K562 (cell line): Measurements from ENCODE around the gene ST6GAL1. TPM values are rescaled to one million over a fixed set of nuclear protein-coding genes. Genes with fewer than 3 reads are reported as not detected.

ENCODE experiments used
- CTBP1 ChIP-seq: fragments of 450-650 bp; IDR thresholded peaks from 2 replicates; pipeline ENCODE4 v1.6.1; 2016; ENCODE audit warnings: borderline replicate concordance
- DPF2 ChIP-seq: fragments of 450-650 bp; IDR thresholded peaks from 2 replicates; pipeline ENCODE4 v1.6.1; 2016
- FOSL1 ChIP-seq: fragments of 200-800 bp; sonication (Bioruptor generic); conservative IDR thresholded peaks from 2 replicates; pipeline ENCODE4 v1.6.1; 2016; ENCODE audit warnings: missing genetic modification characterization, missing compliant biosample characterization
- FOXJ2 ChIP-seq: fragments of 200-800 bp; sonication (Bioruptor generic); IDR thresholded peaks from 2 replicates; pipeline ENCODE4 v1.6.1; 2016; ENCODE audit warnings: missing genetic modification characterization, missing compliant biosample characterization
- FOXJ3 ChIP-seq: sonication (generic); formaldehyde crosslinking; IDR thresholded peaks from 2 replicates; pipeline ENCODE4 v1.4.0; 2020; ENCODE audit warnings: mild to moderate bottlenecking, missing genetic modification reagents
- ID3 ChIP-seq, 2 experiments: fragments of 250-450 bp in 1 of 2; fragments of 450-650 bp in 1 of 2; sonication (Bioruptor Pico) in 1 of 2; IDR thresholded peaks; 2 replicates each; pipeline versions ENCODE4 v1.6.1 to v1.8.0; 2016 to 2021; ENCODE audit warnings: mild to moderate bottlenecking in 2 of 2, moderate library complexity in 2 of 2, missing compliant biosample characterization in 1 of 2, missing genetic modification characterization in 1 of 2
- IRF2 ChIP-seq: sonication (generic); formaldehyde crosslinking; IDR thresholded peaks from 2 replicates; pipeline ENCODE4 v1.8.1; 2022; ENCODE audit warnings: mild to moderate bottlenecking, missing genetic modification reagents
- JUND ChIP-seq, 2 experiments: IDR thresholded peaks; 2 replicates in 1 of 2; 3 replicates in 1 of 2; pipeline ENCODE4 v1.6.1; 2011; ENCODE audit warnings: borderline replicate concordance in 2 of 2, low read depth in 2 of 2, low read length in 2 of 2, improper control_type of control experiment in 1 of 2, missing biosample characterization in 1 of 2, missing genetic modification characterization in 1 of 2, missing genetic modification reagents in 1 of 2
- NR2C1 ChIP-seq, 2 experiments: fragments of 450-650 bp; IDR thresholded peaks; 2 replicates each; pipeline ENCODE4 v1.6.1; 2017; ENCODE audit warnings: mild to moderate bottlenecking in 2 of 2, antibody characterized with exemption in 1 of 2, inconsistent platforms in 1 of 2, missing compliant biosample characterization in 1 of 2, missing genetic modification characterization in 1 of 2
- RFX1 ChIP-seq: fragments of 450-650 bp; IDR thresholded peaks from 2 replicates; pipeline ENCODE4 v1.6.1; 2016; ENCODE audit warnings: mild to moderate bottlenecking, moderate library complexity
- SMARCA4 ChIP-seq: fragments of 450-650 bp; IDR thresholded peaks from 2 replicates; pipeline ENCODE4 v1.6.1; 2016
- TCF3 ChIP-seq: sonication (generic); formaldehyde crosslinking; IDR thresholded peaks from 2 replicates; pipeline ENCODE4 v1.4.0; 2020; ENCODE audit warnings: mild to moderate bottlenecking, missing genetic modification reagents
- TEAD4 ChIP-seq, 2 experiments: sonication (generic) in 1 of 2; formaldehyde crosslinking in 1 of 2; IDR thresholded peaks; 2 replicates each; pipeline versions ENCODE4 v1.6.1 to v1.8.0; 2012 to 2022; ENCODE audit warnings: borderline replicate concordance in 1 of 2, inconsistent platforms in 1 of 2, low read length in 1 of 2, mild to moderate bottlenecking in 1 of 2, missing genetic modification reagents in 1 of 2
- TRIM24 ChIP-seq, 2 experiments: fragments of 450-650 bp; IDR thresholded peaks; 2 replicates each; pipeline ENCODE4 v1.6.1; 2016
- ZNF124 ChIP-seq: sonication (generic); formaldehyde crosslinking; IDR thresholded peaks from 2 replicates; pipeline ENCODE4 v1.8.1; 2022; ENCODE audit warnings: missing genetic modification reagents
- polyA plus RNA-seq, 8 experiments: library from polyadenylated mRNA; depleted of rRNA in 4 of 8; stranded (reverse) in 5 of 8; unstranded in 3 of 8; fragments of >200 nt; fragmentation: Nextera tagmentation in 2 of 8; fragmentation: Illumina TruSeq in 1 of 8; extraction: Ambion mirVana in 2 of 8; extraction: Trizol in 1 of 8; gene quantifications; 2 replicates each; pipeline versions ENCODE4 v1.2.1 to v1.2.3, GENCODE V29; 2011 to 2014; ENCODE audit warnings: inconsistent platforms in 1 of 8, missing spikeins in 1 of 8
- total RNA-seq, 7 experiments: library from RNA; depleted of rRNA in 6 of 7; stranded (reverse); fragments of >200 nt in 6 of 7; fragmentation: Illumina TruSeq in 2 of 7; extraction: Trizol in 2 of 7; gene quantifications; 2 replicates each; pipeline versions ENCODE4 v1.2.1 to v1.2.3, GENCODE V29; 2011 to 2021; ENCODE audit warnings: low replicate concordance in 1 of 7
- TF ChIP-seq, protein P1 (sequence below), 2 experiments: fragments of 200-800 bp in 1 of 2; sonication (Bioruptor generic) in 1 of 2; sonication (generic) in 1 of 2; formaldehyde crosslinking in 1 of 2; IDR thresholded peaks in 1 of 2; conservative IDR thresholded peaks in 1 of 2; 2 replicates each; pipeline versions ENCODE4 v1.5.0 to v1.6.1; 2016 to 2020; ENCODE audit warnings: missing compliant biosample characterization in 1 of 2, missing genetic modification characterization in 1 of 2, missing genetic modification reagents in 1 of 2
- TF ChIP-seq, protein P2 (sequence below), 2 experiments: fragments of 450-650 bp; IDR thresholded peaks; 2 replicates each; pipeline ENCODE4 v1.6.1; 2018; ENCODE audit warnings: mild to moderate bottlenecking in 2 of 2, low read depth in 1 of 2; ENCODE audit not compliant: partially characterized antibody in 2 of 2

ST6GAL1 gene
- total and polyA plus RNA-seq, 9 of the 15 experiments (the other 6 are each of a cell fraction or from before 2014, with no cell fraction given), result 31.9 to 145 (median 71.0) TPM

GRCh38 chr3:187098923-187099512 lies 168.7 kb downstream of the ST6GAL1 start (continued):
- TF ChIP-seq, protein P1, sequence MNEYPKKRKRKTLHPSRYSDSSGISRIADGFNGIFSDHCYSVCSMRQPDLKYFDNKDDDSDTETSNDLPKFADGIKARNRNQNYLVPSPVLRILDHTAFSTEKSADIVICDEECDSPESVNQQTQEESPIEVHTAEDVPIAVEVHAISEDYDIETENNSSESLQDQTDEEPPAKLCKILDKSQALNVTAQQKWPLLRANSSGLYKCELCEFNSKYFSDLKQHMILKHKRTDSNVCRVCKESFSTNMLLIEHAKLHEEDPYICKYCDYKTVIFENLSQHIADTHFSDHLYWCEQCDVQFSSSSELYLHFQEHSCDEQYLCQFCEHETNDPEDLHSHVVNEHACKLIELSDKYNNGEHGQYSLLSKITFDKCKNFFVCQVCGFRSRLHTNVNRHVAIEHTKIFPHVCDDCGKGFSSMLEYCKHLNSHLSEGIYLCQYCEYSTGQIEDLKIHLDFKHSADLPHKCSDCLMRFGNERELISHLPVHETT (CRISPR knock-in tag; conservative IDR thresholded peaks at IDR 0.05 in 1 of 2, IDR thresholded peaks at IDR 0.05 in 1 of 2), result 0 out of 4 replicates have a peak, but pooled peaks of 1 of the 2 experiments have one; percentile 25
- TF ChIP-seq CTBP1 (peak; percentile 77), TCF3 (peak; percentile 66), RFX1 (no peak), IRF2 (CRISPR knock-in tag) (no peak), FOXJ2 (0 out of 2 replicates have a peak, but pooled peaks have one; percentile 23), ZNF124 (no peak), DPF2 (peak; percentile 89), SMARCA4 (peak; percentile 95), TRIM24 (IDR thresholded peaks at IDR 0.05) (peak; percentile 73 to 90), JUND (IDR thresholded peaks at IDR 0.05; ENCODE audit: borderline replicate concordance, low read depth, low read length) (peak; percentile 94), JUND (tag; IDR thresholded peaks at IDR 0.05; ENCODE audit: borderline replicate concordance, low read depth, low read length) (peak; percentile 96), FOSL1 (peak; percentile 99), TEAD4 (IDR thresholded peaks at IDR 0.05; ENCODE audit: low read length) (peak; percentile 67; the same call in 1 of the 2 replicates), TEAD4 (CRISPR knock-in tag; IDR thresholded peaks at IDR 0.05; ENCODE audit: borderline replicate concordance) (no peak), NR2C1 (IDR thresholded peaks at IDR 0.05) (0 out of 2 replicates have a peak, but pooled peaks have one; percentile 2), NR2C1 (tag; IDR thresholded peaks at IDR 0.05) (no peak), FOXJ3 (CRISPR knock-in tag) (0 out of 2 replicates have a peak, but pooled peaks have one; percentile 7), ID3 (CRISPR knock-in tag; IDR thresholded peaks at IDR 0.05) (no peak), ID3 (tag; IDR thresholded peaks at IDR 0.05) (no peak)
- TF ChIP-seq, protein P2, sequence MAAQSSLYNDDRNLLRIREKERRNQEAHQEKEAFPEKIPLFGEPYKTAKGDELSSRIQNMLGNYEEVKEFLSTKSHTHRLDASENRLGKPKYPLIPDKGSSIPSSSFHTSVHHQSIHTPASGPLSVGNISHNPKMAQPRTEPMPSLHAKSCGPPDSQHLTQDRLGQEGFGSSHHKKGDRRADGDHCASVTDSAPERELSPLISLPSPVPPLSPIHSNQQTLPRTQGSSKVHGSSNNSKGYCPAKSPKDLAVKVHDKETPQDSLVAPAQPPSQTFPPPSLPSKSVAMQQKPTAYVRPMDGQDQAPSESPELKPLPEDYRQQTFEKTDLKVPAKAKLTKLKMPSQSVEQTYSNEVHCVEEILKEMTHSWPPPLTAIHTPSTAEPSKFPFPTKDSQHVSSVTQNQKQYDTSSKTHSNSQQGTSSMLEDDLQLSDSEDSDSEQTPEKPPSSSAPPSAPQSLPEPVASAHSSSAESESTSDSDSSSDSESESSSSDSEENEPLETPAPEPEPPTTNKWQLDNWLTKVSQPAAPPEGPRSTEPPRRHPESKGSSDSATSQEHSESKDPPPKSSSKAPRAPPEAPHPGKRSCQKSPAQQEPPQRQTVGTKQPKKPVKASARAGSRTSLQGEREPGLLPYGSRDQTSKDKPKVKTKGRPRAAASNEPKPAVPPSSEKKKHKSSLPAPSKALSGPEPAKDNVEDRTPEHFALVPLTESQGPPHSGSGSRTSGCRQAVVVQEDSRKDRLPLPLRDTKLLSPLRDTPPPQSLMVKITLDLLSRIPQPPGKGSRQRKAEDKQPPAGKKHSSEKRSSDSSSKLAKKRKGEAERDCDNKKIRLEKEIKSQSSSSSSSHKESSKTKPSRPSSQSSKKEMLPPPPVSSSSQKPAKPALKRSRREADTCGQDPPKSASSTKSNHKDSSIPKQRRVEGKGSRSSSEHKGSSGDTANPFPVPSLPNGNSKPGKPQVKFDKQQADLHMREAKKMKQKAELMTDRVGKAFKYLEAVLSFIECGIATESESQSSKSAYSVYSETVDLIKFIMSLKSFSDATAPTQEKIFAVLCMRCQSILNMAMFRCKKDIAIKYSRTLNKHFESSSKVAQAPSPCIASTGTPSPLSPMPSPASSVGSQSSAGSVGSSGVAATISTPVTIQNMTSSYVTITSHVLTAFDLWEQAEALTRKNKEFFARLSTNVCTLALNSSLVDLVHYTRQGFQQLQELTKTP (IDR thresholded peaks at IDR 0.05; ENCODE audit: low read depth in 1 of 2, partially characterized antibody in 2 of 2), result peak in 1 of 2 experiments; percentile 31
